ENCODE data around the gene C15orf62.

C15orf62 gene, protein sequence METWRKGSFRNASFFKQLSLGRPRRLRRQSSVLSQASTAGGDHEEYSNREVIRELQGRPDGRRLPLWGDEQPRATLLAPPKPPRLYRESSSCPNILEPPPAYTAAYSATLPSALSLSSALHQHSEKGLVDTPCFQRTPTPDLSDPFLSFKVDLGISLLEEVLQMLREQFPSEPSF

DNA sequence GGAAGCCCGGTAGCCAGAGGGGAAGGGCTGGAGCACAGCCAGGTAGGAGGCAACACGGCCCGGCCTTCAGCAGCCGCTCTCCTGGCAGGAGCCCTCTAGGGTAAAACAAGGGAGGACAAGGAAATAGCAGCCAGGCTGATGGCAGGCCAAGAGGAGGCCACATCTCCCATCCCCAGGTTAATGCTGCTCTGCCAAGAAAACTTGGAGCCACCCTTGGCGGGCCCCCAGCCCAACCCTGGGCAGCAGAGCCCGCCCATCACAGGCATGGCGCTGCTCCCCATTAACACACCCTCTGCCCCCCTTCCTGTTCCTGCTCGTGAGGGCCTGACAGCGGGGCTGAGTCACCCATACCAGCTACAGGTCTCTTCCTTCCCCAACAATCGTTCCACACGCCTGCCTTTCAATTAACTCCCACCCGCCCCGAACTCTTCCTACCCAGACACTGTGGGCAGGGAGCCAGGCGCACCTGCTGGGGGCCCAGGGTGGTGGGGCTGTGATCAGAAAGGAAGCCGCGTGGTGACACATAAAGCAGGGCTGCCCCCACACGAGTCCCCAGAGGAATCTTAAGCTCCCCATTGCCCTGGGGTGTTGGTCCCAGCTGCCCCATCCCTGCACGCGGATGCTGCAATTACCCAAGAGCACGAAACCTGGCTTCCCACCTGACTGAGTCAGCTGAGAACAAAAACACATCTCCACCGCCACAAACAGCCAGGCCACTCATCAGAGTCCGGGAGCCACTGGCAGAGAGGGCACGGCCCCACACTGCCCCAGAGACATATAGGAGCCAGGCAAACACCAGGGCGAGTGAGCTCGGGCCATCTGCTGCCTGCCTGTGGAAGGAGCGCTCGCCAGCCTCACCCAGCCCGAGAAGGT lies at the start of gene C15orf62:
TSS of gene C15orf62 (plus strand) at position 707 of the 873 bp plus-strand sequence. CDS start 516 bp downstream, outside the sequence.
- DNase-seq: no peak

DNA sequence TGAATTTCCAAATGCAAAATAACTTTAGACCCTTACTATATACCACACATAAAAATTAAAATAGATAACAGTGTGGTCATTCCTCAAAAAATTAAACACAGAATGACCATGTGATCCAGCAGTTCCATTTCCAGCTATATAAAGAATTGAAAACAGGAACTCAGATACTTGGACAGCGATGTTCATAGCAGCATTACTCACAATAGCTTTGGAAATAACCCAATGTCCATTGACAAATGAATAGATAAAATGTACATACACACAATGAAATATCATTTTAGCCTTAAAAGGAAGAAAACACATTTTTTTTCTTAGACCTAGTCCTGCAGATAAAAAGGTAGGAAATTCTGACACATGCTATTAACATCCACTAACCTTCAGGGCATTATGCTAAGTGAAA lies 48.1 kb upstream of the C15orf62 start:
- no peak for DNase-seq

DNA sequence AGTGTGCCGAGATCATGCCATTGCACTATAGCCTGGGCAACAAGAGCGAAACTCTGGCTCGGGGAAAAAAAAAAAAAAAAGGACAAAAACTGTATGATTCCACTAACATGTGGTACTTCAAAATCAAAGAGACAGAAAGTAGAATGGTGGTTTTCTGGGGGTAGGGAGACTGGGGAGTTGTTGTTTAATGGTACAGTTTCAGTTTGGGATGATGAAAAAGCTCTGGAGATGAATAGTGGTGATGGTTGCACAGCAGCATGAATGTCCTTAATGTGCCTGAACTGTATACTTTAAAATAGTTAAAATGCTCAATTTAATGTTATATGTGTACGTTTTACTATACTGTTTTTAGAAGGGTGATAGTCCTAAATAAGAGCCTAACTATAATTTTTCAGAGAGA lies 47.4 kb upstream of the C15orf62 start:
- no peak for DNase-seq

DNA sequence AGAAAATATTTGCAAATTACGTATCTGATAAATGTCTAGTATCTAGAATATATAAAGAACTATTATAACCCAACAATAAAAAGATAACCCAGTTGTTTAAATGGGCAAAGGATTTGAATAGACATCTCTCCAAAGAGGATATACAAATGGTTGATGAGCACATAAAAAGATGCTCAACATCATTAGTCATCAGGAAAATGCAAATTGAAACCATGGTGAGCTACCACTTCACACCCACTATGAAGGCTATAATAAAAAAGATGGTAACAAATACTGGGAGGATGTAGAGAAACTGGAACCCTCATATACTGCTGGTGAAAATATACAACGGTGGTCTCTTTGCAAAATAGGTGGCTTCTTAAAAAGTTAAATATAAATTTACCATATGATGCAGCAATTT lies 46.8 kb upstream of the C15orf62 start:
- DNase-seq: no peak

DNA sequence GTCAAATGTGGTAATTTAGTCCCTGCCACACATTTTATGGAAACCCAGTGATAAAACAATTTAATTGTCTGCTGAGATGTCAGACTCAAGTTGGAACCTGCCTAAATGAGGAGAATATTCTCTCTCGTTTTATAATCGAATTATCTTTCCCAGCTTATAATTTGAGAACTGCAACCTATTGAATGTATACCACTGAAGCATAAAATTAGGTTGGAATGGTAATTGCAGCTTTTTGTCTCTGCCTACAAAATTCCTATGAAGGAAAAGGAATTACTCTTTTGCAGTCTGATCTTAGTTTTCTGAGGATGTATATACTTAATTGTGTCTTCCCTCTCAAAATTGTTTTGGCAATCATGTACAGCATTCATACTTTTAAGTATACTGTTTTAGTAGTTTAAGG lies 45.9 kb upstream of the C15orf62 start:
- no peak for DNase-seq

DNA sequence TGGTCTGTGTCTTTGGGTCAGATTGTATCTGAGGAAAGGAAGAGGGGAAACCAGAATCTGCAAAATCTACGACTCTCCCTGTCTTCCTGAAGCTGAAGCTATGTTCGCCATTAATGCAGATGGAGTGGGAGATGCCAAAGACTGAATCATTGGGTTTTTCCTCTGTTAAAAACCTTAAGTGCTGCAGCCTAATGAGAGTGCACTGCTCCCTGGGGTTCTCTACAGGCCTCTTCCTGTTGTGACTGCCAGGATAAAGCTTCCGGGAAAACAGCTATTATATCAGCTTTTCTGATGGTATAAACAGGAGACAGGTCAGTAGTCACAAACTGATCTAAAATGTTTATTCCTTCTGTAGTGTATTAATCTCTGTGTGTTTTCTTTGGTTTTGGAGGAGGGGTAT lies 38.7 kb upstream of the C15orf62 start:
- DNase-seq: no peak

DNA sequence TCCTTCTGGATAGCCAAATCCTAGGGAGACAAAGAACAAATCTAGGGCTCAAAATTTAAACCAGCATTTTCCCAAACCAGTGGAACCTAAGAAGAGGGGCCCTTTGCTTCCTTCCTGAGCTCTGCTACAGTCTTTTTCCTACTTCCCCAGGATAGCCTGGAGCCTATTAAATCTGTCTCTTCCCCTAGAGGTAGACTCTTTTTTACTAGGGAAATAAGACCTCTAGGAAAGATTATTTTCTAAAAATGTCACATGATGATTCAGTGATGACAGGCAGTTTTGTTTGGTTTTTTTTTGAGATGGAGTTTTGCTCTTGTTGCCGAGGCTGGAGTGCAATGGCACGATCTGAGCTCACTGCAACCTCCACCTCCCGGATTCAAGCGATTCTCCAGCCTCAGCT lies 33.2 kb upstream of the C15orf62 start:
- no peak for DNase-seq

DNA sequence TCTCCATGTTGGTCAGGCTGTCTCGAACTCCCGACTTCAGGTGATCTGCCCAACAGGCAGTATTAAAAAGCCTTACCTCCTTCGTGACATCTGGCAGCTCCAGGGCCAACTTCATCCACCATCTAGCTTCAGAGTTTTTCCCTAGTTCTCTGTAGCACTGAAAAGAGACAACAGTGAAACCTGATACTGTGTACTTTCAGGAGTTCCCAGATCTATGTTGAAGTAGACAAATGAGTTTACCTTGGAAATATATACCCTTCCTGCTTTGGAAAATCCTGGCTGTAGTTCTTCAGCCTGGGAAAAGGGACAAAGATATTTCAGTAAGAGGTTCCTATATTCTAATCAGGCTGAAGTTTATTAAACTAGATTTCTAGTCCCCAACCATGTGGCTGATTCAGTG lies 32.7 kb upstream of the C15orf62 start:
- DNase-seq: no peak

DNA sequence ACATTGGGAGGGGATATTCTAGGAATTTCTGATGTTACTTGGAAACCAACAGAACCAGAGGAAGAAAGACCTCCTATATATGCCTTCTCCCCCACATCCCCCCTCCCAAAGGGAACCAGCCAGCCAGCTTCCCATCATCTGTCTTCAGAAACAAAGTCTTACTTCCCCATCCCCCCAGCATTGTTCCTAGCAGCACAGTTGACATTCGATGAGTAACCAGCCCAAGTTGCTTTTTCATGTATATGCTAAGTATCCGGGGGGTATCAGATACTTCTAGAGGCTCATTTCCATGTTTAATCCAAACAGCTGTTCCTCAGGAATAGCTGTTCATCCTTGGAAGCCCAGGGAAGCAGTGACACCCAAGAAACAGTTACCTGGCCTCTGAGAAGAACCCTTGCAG lies 30.7 kb upstream of the C15orf62 start:
- no peak for DNase-seq

DNA sequence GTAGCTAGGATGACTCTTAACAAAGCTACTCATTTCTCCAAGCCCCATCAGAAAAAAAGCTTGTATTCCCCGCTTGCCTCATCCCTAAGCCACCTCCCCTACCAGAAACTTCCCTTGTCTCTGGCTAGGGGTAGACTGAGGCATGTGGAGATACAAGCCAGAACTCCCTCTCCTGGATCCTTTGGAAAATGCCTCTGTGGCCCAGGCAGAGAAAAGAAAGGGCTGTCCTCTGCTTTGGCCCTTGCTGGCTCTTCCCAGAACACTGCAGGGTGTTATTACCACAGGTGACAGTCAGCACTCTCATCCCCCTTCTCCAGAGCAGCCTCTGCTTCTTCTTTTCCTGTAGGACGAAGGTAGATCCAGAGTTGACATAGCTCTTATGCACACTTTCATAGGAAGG lies 29.9 kb upstream of the C15orf62 start:
- DNase-seq: no peak

DNA sequence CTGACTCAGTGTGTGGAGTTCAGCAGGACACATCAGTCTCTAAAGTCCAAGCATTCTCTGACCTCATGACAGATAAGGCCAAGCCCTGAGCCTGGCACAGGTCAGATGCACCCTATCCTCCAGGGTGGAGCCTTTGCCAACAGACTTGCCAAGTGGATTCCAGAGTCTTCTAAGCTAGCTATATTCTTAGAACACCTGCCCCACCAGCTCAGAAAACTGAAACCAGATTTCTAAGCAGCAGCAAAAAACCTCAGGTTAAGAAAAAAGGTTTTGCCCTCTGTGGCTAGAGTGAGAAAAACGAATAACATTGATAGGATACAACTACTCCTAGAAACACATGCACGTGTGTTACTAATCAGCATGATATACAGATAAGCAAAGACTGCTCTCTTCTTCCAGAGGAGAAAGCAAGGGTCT lies 26.3 kb upstream of the C15orf62 start:
- DNase-seq: no peak

DNA sequence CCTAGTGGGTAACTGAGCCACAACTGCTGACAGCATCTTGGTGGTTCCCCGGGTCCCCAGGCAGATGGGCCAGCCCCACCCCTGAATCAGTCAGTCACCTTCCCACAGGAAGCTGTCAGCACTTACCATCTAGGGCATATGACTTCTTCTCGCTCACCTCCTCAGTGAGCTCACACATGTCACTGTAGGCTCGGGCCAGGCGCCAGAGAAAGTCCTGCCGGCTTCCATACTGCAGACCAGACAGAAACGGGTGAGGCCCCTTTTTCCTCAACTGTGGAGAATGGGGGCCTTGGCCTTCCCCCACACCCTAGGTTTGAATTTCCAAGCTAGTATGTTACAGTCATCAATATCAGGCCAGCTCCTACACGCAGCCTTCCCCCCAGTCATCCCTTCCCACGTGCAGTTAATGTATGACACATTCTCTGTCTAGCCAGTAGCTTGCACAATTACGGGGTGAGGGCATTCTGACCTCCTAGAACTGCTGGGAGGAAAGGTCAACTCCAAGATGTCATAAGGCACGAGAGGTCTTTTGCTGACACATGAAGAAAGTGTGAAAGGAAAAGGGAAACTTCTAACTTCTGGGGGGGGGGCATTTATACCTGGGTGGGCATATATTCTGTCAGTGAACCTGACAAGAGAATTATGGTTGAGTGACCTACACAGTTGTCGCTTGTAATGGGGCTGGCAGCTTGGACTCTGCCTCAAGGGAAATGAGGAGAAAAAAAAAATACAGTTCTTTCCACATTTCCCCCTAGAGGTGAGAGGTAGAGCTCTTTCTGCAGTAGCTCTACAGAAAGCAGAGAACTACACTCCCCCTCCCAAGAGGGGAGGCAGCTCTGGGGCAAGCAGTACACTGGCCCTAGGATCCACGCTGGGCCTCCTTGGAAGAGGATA lies 25.6 kb upstream of the C15orf62 start:
- DNase-seq: no peak

DNA sequence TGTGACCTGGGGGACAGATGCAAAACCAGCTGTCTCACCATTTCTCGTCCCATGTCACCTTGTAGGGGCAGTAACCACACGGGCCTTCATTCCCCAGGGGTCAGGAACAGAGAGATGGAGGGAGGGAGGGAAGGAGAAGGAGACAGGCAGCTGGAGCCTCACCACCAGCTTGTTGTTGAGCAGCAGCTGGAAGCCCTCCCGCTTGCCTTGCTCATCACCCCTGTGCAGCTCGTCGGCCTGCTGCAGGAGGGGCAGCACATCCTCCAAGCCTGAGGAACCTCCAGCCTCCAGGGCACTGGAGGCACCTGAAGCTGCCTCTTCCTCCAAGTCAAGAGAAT lies 25.0 kb upstream of the C15orf62 start:
- no peak for DNase-seq

DNA sequence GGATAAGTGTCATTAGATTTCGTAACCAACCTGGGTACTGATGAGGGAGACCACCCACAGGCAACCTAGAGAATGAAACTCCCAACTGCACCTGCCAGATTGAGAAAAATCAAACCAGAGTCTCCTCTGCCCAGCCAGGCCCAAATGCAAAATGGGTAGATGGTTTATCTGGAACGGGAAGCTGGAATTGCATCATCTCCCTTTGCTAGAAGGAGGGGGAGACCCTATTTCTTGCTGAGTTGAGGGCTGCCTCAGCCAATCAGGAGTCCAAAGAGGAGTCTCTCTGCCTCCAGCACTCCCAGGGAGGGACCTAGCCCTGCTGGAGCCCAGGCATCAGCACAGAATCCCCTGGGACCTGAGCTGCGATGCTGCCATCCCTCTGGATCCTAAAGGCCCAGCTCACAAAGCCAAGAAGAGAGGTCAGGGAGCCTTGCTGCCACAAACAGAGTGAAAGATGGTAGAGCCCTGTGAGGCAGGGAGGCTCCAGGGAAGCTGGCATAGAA lies 22.8 kb upstream of the C15orf62 start:
- no peak for DNase-seq

DNA sequence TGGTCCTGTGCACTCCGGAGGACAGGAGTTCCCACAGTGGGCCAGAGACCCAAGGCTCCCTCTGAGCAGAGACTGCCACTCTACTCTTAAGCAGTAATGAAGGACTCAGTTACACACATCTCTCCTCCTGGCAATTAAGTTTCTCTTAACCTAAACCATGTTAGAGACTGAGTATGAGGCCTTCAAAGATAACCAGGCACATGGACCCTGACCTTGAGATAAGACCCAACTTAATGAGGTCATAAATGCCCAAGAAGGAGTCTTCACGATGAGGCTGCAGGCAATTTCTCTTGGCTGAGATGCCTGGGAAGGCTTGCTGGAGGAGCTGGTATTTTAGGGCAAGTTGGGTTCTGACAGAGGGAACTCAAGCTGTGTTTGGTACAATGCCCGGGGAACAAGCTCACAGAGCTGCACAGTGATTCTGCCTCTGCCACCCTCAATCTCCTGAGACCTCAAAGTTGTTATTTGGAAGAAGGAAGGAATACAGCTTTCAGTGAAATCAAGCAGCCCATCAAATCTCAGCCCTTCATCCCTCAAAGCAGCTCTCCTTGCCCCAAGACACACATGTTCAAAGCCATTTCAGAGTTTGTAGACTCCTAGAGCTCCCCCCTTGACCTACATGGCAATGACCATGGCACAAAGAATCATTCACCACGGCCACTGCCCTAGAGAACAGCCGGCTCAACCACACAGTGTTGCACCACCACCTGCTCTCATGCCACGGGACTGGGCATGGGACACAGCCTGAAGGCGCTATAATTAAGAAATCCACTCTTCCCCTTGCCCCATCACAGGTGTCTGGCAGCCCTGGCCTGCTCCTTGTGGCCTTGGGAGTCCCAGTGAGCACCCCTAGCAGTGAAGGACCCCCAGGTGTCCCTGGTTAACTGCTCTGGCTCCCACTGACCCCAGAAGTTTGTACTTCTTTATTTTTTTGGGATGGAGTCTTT lies 21.8 kb upstream of the C15orf62 start:
- DNase-seq: no peak

DNA sequence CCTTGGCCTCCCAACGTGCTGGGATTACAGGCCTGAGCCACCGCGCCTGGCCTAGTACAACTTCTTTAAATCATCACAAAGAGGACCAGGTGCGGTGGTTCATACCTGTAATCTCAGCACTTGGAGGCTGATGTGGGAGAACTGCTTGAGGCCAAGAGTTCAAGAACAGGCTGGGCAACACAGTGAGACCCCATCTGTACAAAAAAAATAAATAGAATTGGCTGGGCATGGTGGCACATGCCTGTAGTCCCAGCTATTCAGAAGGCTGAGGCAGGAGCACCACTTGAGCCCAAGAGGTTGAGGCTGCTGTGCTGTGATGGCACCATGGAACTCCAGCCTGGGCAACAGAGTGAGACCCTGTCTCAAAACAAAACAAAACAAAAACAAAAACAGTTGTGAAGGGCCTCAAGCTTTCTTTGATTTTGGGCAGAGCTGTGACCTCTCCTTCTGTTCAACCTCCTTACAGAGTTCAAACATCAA lies 20.6 kb upstream of the C15orf62 start:
- no peak for DNase-seq

DNA sequence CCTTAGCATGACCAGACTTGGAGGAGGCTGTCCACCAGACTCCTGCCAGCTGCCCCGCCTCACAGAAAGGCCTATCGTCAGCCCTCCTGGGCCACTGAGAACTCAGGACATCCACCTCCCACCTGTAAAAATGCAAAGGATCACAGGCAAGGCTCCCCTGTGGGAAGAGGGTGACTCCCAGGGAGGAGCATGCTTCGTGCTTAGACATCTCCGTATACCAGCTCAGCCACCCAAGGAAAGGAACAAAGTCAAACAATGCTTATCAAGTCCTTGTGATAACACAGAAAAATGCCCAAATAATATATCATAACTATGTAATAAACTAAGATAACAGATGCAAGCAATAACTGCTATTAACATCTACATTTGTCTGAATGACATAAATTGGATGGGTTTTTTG lies 18.9 kb upstream of the C15orf62 start:
- no peak for DNase-seq

DNA sequence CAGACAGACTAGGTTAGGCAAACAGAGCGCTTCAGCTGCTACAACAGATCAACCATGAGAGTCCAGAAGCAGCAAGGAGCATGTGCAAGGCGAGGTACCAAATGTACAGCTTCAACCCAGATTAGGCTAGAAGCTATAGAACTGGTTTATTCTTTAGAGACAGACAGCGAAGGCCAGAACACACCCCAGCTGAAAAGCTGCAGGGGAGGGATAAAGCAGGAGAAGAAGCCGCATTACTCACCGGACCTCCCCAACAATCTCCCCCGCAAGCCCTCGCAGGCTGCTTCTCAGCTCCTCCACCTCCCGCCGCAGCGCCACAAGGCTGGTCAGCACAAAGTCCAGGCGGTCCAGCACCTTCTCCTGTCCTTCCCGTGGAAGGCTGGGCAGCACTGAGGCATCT lies 18.0 kb upstream of the C15orf62 start:
- no peak for DNase-seq

DNA sequence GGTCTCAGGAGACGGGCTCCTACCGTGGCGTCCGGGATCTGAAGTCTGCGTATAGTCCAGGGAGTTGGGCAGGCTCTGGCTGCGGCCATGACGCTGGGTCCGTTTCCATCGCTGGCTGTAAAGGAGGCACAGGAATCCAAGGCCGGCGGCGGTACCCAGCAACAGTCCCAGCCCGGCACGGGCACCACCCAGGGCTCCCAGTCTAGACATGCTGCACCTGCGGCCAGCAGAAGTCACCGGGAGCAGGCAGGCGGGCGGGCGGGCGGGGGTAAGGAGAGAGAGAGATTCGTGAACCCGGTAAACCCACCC lies 15.3 kb upstream of the C15orf62 start:
- no peak for DNase-seq

DNA sequence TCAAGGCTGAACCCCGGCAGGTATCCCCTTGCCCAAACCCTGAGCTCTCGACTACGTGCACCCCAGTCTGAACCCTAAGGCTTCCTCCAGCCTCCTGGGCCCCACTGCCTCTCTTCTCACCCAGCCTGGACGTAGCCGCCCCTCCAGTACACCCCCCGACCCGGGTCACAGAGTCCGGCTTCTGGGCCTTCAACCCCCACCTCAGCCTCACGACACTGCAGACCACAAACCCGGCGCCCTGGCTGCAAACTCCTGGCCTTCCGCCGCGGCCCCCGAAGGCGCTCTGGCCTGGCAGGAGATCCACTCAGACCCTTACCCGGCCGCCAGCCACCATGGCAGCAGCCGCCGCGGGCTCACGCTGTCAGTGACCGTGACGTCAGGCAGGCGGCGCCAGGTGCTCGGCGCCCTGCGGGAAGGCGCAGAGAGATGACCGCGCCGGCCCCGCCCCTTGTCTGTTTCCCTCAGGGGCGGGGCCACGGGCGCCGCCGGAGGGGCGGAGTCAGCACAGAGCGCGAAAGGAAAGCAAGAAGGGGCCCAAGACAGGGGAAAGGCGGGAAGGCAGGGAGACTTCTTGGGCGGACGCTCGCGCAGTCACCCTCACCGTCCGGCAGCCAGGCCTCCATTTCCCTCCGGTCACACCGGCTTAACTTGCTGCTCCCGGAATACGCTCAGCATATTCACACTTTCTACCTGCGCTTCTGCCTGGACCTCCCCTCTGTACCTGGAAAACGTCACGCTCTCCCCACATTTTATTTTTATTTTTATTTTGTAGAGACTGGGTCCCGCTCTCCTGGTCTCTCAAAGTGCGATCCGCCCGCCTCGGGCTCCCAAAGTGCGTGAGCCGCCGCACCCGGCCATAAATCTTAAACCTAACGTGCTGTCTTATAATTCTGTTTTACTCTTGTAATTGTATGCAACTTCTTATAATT lies 14.6 kb upstream of the C15orf62 start, which contains the start of gene RMDN3:
TSS of gene RMDN3 (minus strand) at position 372 of the 929 bp plus-strand sequence. CDS start 471 bp downstream, outside the sequence.
- peak; percentile 67 for DNase-seq

DNA sequence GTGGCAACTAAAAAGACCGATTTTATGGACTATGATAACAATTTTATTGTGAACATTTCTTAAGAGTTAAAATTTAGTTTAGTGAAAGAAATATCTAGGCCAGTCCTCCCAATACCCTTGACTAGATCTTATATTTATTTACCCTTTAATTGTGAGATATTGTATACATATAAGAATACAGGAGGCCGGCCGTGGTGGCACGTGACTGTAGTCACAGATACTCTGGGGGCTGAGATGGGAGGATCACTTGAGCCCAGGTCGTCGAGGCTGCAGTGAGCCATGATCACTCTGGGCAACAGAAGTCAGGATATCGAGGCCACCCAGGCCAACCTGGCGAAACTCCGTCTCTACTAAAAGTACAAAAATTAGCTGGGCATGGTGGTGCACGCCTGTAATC lies 14.0 kb upstream of the C15orf62 start:
- DNase-seq: no peak
